Effector memory CD8-positive, alpha-beta T cell (primary cell): ENCODE data around the gene GABBR2.

ENCODE experiments used
- ATAC-seq: fragments of 150-1000 bp; cut with Tn5 transposase; replicated peaks from 2 replicates; pipeline ENCODE4 v1.10.0; 2021; ENCODE audit warnings: mild to moderate bottlenecking, moderate library complexity
- DNase-seq, 3 experiments: peaks; one replicate each; pipeline ENCODE4 v3.0.0; 2021
- H3K27ac Mint-ChIP-seq, 2 donors: one replicate each; pipeline ENCODE4 v1.8.0; 2022; ENCODE audit warnings: mild to moderate bottlenecking in 2 of 2, mixed read lengths in 2 of 2, moderate library complexity in 2 of 2
- H3K27me3 Mint-ChIP-seq, 2 donors: one replicate each; pipeline ENCODE4 v1.8.0; 2022; ENCODE audit warnings: mixed read lengths in 2 of 2
- H3K36me3 Mint-ChIP-seq: one replicate; pipeline ENCODE4 v1.8.0; 2022; ENCODE audit warnings: mild to moderate bottlenecking, moderate library complexity, mixed read lengths; ENCODE audit not compliant: insufficient read depth
- H3K4me1 Mint-ChIP-seq, 2 donors: one replicate each; pipeline ENCODE4 v1.8.0; 2022; ENCODE audit warnings: low read depth in 2 of 2, mixed read lengths in 2 of 2
- H3K4me3 Mint-ChIP-seq, 2 donors: one replicate each; pipeline ENCODE4 v1.8.0; 2022; ENCODE audit warnings: mild to moderate bottlenecking in 2 of 2, mixed read lengths in 2 of 2, moderate library complexity in 2 of 2
- H3K9me3 Mint-ChIP-seq, 2 donors: one replicate each; pipeline ENCODE4 v1.8.0; 2022; ENCODE audit warnings: mixed read lengths in 2 of 2

GABBR2 gene

GRCh38 chr9:98554752-98555151 lies 154.0 kb downstream of the GABBR2 start:
- no peak overlapping the region for H3K27ac Mint-ChIP-seq
- DNase-seq (no peak), ATAC-seq (no peak)
- H3K9me3 Mint-ChIP-seq: no peaks in the 10 kb centered on the region
- H3K4me3 Mint-ChIP-seq: no peak overlapping the region
- H3K36me3 Mint-ChIP-seq: no peaks in the 10 kb centered on the region
- peaks cover 28 to 64% of the 10 kb centered on the region in 2 donors for H3K27me3 Mint-ChIP-seq
- no peaks in the 10 kb centered on the region for H3K4me1 Mint-ChIP-seq

- Mint-ChIP-seq H3K36me3 (no peaks in the 10 kb centered on the region), H3K4me3 (no peak overlapping the region), H3K4me1 (no peaks in the 10 kb centered on the region), H3K9me3 (no peaks in the 10 kb centered on the region), H3K27ac (no peak overlapping the region), H3K27me3 (peaks cover 38 to 54% of the 10 kb centered on the region in 2 donors)
- ATAC-seq: no peak
- DNase-seq: no peak
Observed at GRCh38 chr9:98552331-98552730, 156.4 kb downstream of the GABBR2 start.

GRCh38 chr9:98551511-98552286 lies 157.0 kb downstream of the GABBR2 start:
- Mint-ChIP-seq H3K36me3 (no peaks in the 10 kb centered on the region), H3K9me3 (no peaks in the 10 kb centered on the region), H3K27ac (no peak overlapping the region), H3K27me3 (peaks cover 33 to 47% of the 10 kb centered on the region in 2 donors), H3K4me3 (no peak overlapping the region), H3K4me1 (no peaks in the 10 kb centered on the region)
- ATAC-seq: no peak
- no peak for DNase-seq

GRCh38 chr9:98550206-98550820 lies 158.4 kb downstream of the GABBR2 start:
- Mint-ChIP-seq H3K36me3 (no peaks in the 10 kb centered on the region), H3K9me3 (no peaks in the 10 kb centered on the region), H3K4me1 (no peaks in the 10 kb centered on the region), H3K27ac (no peak overlapping the region), H3K4me3 (no peak overlapping the region), H3K27me3 (peaks cover 33 to 41% of the 10 kb centered on the region in 2 donors)
- DNase-seq: no peak
- ATAC-seq: no peak

- DNase-seq (no peak), ATAC-seq (no peak)
- Mint-ChIP-seq H3K4me1 (no peaks in the 10 kb centered on the region), H3K27me3 (peaks cover 33 to 41% of the 10 kb centered on the region in 2 donors), H3K27ac (no peak overlapping the region), H3K4me3 (no peak overlapping the region), H3K36me3 (no peaks in the 10 kb centered on the region), H3K9me3 (no peaks in the 10 kb centered on the region)
Observed at GRCh38 chr9:98549401-98549800, 159.3 kb downstream of the GABBR2 start.

GRCh38 chr9:98547606-98548005 lies 161.1 kb downstream of the GABBR2 start:
- ATAC-seq: no peak
- no peaks in the 10 kb centered on the region for H3K4me1 Mint-ChIP-seq
- no peaks in the 10 kb centered on the region for H3K9me3 Mint-ChIP-seq
- peaks cover 26 to 38% of the 10 kb centered on the region in 2 donors for H3K27me3 Mint-ChIP-seq
- H3K36me3 Mint-ChIP-seq: no peaks in the 10 kb centered on the region
- no peak overlapping the region for H3K4me3 Mint-ChIP-seq
- no peak for DNase-seq
- H3K27ac Mint-ChIP-seq: no peak overlapping the region

- Mint-ChIP-seq H3K27me3 (peaks cover 11 to 30% of the 10 kb centered on the region in 2 donors), H3K9me3 (no peaks in the 10 kb centered on the region), H3K36me3 (no peaks in the 10 kb centered on the region), H3K4me1 (no peaks in the 10 kb centered on the region), H3K4me3 (no peak overlapping the region), H3K27ac (no peak overlapping the region)
- DNase-seq (no peak), ATAC-seq (no peak)
Observed at GRCh38 chr9:98545021-98545420, 163.7 kb downstream of the GABBR2 start.

GRCh38 chr9:98541684-98542230 lies 167.0 kb downstream of the GABBR2 start:
- ATAC-seq (no peak), DNase-seq (no peak)
- Mint-ChIP-seq H3K4me3 (no peak overlapping the region), H3K27ac (no peak overlapping the region), H3K4me1 (no peaks in the 10 kb centered on the region), H3K9me3 (no peaks in the 10 kb centered on the region), H3K27me3 (peaks cover 3 to 46% of the 10 kb centered on the region in 2 donors), H3K36me3 (no peaks in the 10 kb centered on the region)

GRCh38 chr9:98540476-98540875 lies 168.3 kb downstream of the GABBR2 start:
- ATAC-seq (no peak), DNase-seq (no peak)
- Mint-ChIP-seq H3K4me3 (no peak overlapping the region), H3K9me3 (no peaks in the 10 kb centered on the region), H3K27me3 (peaks cover 4 to 47% of the 10 kb centered on the region in 2 donors), H3K27ac (no peak overlapping the region), H3K36me3 (no peaks in the 10 kb centered on the region), H3K4me1 (no peaks in the 10 kb centered on the region)

- Mint-ChIP-seq H3K9me3 (no peaks in the 10 kb centered on the region), H3K27ac (no peak overlapping the region), H3K27me3 (peaks cover 4 to 44% of the 10 kb centered on the region in 2 donors), H3K4me3 (no peak overlapping the region), H3K4me1 (no peaks in the 10 kb centered on the region), H3K36me3 (no peaks in the 10 kb centered on the region)
- DNase-seq (no peak), ATAC-seq (no peak)
Observed at GRCh38 chr9:98539954-98540353, 168.8 kb downstream of the GABBR2 start.

- no peak for DNase-seq
- H3K36me3 Mint-ChIP-seq: no peaks in the 10 kb centered on the region
- no peak overlapping the region for H3K27ac Mint-ChIP-seq
- no peaks in the 10 kb centered on the region for H3K9me3 Mint-ChIP-seq
- no peak for ATAC-seq
- no peak overlapping the region for H3K4me3 Mint-ChIP-seq
- peaks cover 12 to 43% of the 10 kb centered on the region in 2 donors for H3K27me3 Mint-ChIP-seq
- no peaks in the 10 kb centered on the region for H3K4me1 Mint-ChIP-seq
Observed at GRCh38 chr9:98538626-98539031, 170.1 kb downstream of the GABBR2 start.

- DNase-seq (no peak), ATAC-seq (no peak)
- no peak overlapping the region for H3K27ac Mint-ChIP-seq
- H3K4me1 Mint-ChIP-seq: no peaks in the 10 kb centered on the region
- H3K9me3 Mint-ChIP-seq: no peaks in the 10 kb centered on the region
- no peak overlapping the region for H3K4me3 Mint-ChIP-seq
- no peaks in the 10 kb centered on the region for H3K36me3 Mint-ChIP-seq
- H3K27me3 Mint-ChIP-seq: peaks cover 17 to 47% of the 10 kb centered on the region in 2 donors
Observed at GRCh38 chr9:98538203-98538602, 170.5 kb downstream of the GABBR2 start.

GRCh38 chr9:98536542-98537173 lies 172.1 kb downstream of the GABBR2 start:
- H3K4me1 Mint-ChIP-seq: no peaks in the 10 kb centered on the region
- no peaks in the 10 kb centered on the region for H3K36me3 Mint-ChIP-seq
- H3K9me3 Mint-ChIP-seq: no peaks in the 10 kb centered on the region
- no peak overlapping the region for H3K4me3 Mint-ChIP-seq
- peaks cover 17 to 46% of the 10 kb centered on the region in 2 donors for H3K27me3 Mint-ChIP-seq
- H3K27ac Mint-ChIP-seq: no peak overlapping the region
- DNase-seq (no peak), ATAC-seq (no peak)
